ENCODE results near the gene MKKS. TPM values are rescaled to one million over a fixed set of nuclear protein-coding genes. Genes with fewer than 3 reads are reported as not detected.
A peak's percentile ranks its signal among the peaks of the same experiment; 100 is the strongest.

MKKS gene
- total and polyA plus RNA-seq, 2 of the 13 experiments (the other 11 are each of a cell fraction or from before 2014, with no cell fraction given), result 26.7 to 34.5 TPM

DNA sequence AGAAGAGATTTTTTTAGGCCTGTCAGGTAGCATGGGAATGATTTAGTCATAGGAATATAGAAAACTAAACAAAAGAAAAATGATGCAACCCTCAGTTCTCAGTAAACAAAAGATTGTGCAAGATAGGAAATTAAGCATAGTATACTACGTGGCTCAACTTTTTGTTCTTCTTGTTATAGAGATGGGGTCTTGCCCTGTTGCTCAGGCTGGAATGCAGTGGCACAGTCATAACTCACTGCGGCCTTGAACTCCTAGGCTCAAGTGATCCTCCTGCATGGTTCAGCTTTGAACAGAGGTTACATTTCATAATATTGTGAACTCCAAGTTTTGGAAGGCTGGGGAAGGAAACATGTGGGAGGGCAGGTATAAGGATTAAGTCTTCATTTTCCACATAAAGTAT lies 29.6 kb upstream of the MKKS start (continued):
- TF ChIP-seq ZNF281 (CRISPR knock-in tag; IDR thresholded peaks at IDR 0.05; ENCODE audit: borderline replicate concordance) (peak; percentile 36; the same call in 1 of the 2 replicates), HMG20B (CRISPR knock-in tag; conservative IDR thresholded peaks at IDR 0.05) (no peak), FUBP1 (CRISPR knock-in tag; IDR thresholded peaks at IDR 0.05; ENCODE audit: borderline replicate concordance) (no peak), KLF13 (CRISPR knock-in tag; IDR thresholded peaks at IDR 0.05) (no peak), RXRA (CRISPR knock-in tag; IDR thresholded peaks at IDR 0.05) (no peak; the same call in 1 of the 2 replicates), ETS1 (CRISPR knock-in tag; IDR thresholded peaks at IDR 0.05) (no peak), RFX5 (IDR thresholded peaks at IDR 0.05; ENCODE audit: low read depth, low read length) (no peak), MAF1 (CRISPR knock-in tag; IDR thresholded peaks at IDR 0.05; ENCODE audit: borderline replicate concordance) (no peak), ZNF12 (CRISPR knock-in tag; IDR thresholded peaks at IDR 0.05) (peak; percentile 97), SOX6 (IDR thresholded peaks at IDR 0.05) (no peak), SOX6 (CRISPR knock-in tag; IDR thresholded peaks at IDR 0.05) (peak; percentile 94), NFYB (CRISPR knock-in tag; IDR thresholded peaks at IDR 0.05) (no peak), CBX5 (CRISPR knock-in tag; IDR thresholded peaks at IDR 0.05; ENCODE audit: borderline replicate concordance) (0 out of 2 replicates have a peak, but pooled peaks have one; percentile 66), NR1H2 (CRISPR knock-in tag; IDR thresholded peaks at IDR 0.05; ENCODE audit: borderline replicate concordance, low read depth) (no peak), POGZ (CRISPR knock-in tag; IDR thresholded peaks at IDR 0.05) (peak; percentile 75; the same call in 1 of the 2 replicates), ZBTB26 (CRISPR knock-in tag; IDR thresholded peaks at IDR 0.05; ENCODE audit: borderline replicate concordance) (no peak), LCORL (IDR thresholded peaks at IDR 0.05) (no peak), LCORL (CRISPR knock-in tag; IDR thresholded peaks at IDR 0.05) (peak; percentile 56; the same call in 1 of the 2 replicates), ZNF235 (CRISPR knock-in tag; IDR thresholded peaks at IDR 0.05; ENCODE audit: borderline replicate concordance) (no peak), PCBP1 (IDR thresholded peaks at IDR 0.05; ENCODE audit: borderline replicate concordance, low read depth, low read length) (no peak), FOXK1 (CRISPR knock-in tag; IDR thresholded peaks at IDR 0.05; ENCODE audit: borderline replicate concordance, low read depth) (peak; percentile 79)
- TF ChIP-seq, protein P1, sequence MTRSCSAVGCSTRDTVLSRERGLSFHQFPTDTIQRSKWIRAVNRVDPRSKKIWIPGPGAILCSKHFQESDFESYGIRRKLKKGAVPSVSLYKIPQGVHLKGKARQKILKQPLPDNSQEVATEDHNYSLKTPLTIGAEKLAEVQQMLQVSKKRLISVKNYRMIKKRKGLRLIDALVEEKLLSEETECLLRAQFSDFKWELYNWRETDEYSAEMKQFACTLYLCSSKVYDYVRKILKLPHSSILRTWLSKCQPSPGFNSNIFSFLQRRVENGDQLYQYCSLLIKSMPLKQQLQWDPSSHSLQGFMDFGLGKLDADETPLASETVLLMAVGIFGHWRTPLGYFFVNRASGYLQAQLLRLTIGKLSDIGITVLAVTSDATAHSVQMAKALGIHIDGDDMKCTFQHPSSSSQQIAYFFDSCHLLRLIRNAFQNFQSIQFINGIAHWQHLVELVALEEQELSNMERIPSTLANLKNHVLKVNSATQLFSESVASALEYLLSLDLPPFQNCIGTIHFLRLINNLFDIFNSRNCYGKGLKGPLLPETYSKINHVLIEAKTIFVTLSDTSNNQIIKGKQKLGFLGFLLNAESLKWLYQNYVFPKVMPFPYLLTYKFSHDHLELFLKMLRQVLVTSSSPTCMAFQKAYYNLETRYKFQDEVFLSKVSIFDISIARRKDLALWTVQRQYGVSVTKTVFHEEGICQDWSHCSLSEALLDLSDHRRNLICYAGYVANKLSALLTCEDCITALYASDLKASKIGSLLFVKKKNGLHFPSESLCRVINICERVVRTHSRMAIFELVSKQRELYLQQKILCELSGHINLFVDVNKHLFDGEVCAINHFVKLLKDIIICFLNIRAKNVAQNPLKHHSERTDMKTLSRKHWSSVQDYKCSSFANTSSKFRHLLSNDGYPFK (CRISPR knock-in tag; IDR thresholded peaks at IDR 0.05; ENCODE audit: borderline replicate concordance), result no peak

All from HepG2 (cell line).